ENCODE data around the gene CCDC38.
"Not testable (repeated sequence)": the region's sequence is repeated elsewhere in the genome, so short reads cannot be mapped to it uniquely, and the experiment has no call there.

Gene CCDC38

GRCh38 chr12:95881331-95881955 is 61.0 kb downstream of the CCDC38 start:
- DNase-seq, result no peak

- no peak for DNase-seq
Observed at GRCh38 chr12:95880895-95881294, 61.5 kb downstream of the CCDC38 start.

- no peak for DNase-seq
Observed at GRCh38 chr12:95877622-95878021, 64.8 kb downstream of the CCDC38 start.

- DNase-seq, result no peak
Observed at GRCh38 chr12:95874452-95874851, 68.0 kb downstream of the CCDC38 start.

GRCh38 chr12:95870897-95871296 is 71.5 kb downstream of the CCDC38 start:
- DNase-seq, result no peak

- no peak for DNase-seq
Observed at GRCh38 chr12:95863337-95863736, 79.1 kb downstream of the CCDC38 start.

- DNase-seq, result no peak
Observed at GRCh38 chr12:95862038-95862437, 80.4 kb downstream of the CCDC38 start.

GRCh38 chr12:95859947-95860850 is 82.2 kb downstream of the CCDC38 start:
- DNase-seq, result no peak

GRCh38 chr12:95859344-95859816 is 83.0 kb downstream of the CCDC38 start:
- no peak for DNase-seq

- peak; percentile 72 for DNase-seq
Observed at GRCh38 chr12:95858451-95859343, 83.7 kb downstream of the CCDC38 start, which contains the start of gene SNRPF. SNRPF (plus strand) TSS chr12:95858952; CDS start chr12:95859074, 122 bp downstream.

GRCh38 chr12:95857799-95858198 is 84.6 kb downstream of the CCDC38 start:
- no peak for DNase-seq

GRCh38 chr12:95857156-95857555 is 85.3 kb downstream of the CCDC38 start:
- DNase-seq, result no peak

GRCh38 chr12:95852133-95852532 is 90.3 kb downstream of the CCDC38 start:
- no peak for DNase-seq

- DNase-seq, result no peak
Observed at GRCh38 chr12:95851606-95852005, 90.8 kb downstream of the CCDC38 start.

GRCh38 chr12:95848575-95849388 is 93.6 kb downstream of the CCDC38 start:
- DNase-seq, result no peak

GRCh38 chr12:95842426-95842825 is 100.0 kb downstream of the CCDC38 start:
- not testable (repeated sequence) for DNase-seq

- no peak for DNase-seq
Observed at GRCh38 chr12:95838125-95838524, 104.3 kb downstream of the CCDC38 start.

GRCh38 chr12:95837240-95838038 is 105.0 kb downstream of the CCDC38 start:
- no peak for DNase-seq

GRCh38 chr12:95836630-95837239 is 105.7 kb downstream of the CCDC38 start:
- no peak for DNase-seq

- DNase-seq, result peak; percentile 78
Observed at GRCh38 chr12:95836185-95836609, 106.2 kb downstream of the CCDC38 start.

GRCh38 chr12:95834572-95834971 is 107.8 kb downstream of the CCDC38 start:
- DNase-seq, result no peak

Data from NCI-H524 treated with DMSO at 0.1 percent for 48 hours (cell line).